ENCODE results near the gene COG2. TPM values are rescaled to one million over a fixed set of nuclear protein-coding genes. Genes with fewer than 3 reads are reported as not detected.
"Not testable (repeated sequence)": the region's sequence is repeated elsewhere in the genome, so short reads cannot be mapped to it uniquely, and the experiment has no call there.

Gene COG2
- total and polyA plus RNA-seq, 7 donors, result 17.5 to 31.2 (median 25.2) TPM

GRCh38 chr1:230696722-230697437, 54.6 kb downstream of the COG2 start:
- H3K4me1 ChIP-seq, result no peaks in the 10 kb centered on the region
- intact Hi-C loops (cut with DNase I), result no loop called here
- 84 to 86% methylated on average over 7 of the region's 7 CpGs for WGBS, 2 donors
- H3K9me3 ChIP-seq, result no peaks in the 10 kb centered on the region
- no peak for DNase-seq
- no peak for TF ChIP-seq EP300 (IDR thresholded peaks at IDR 0.05)
- no peak for TF ChIP-seq CTCF (IDR thresholded peaks at IDR 0.05)
- no peak for TF ChIP-seq POLR2AphosphoS5 (IDR thresholded peaks at IDR 0.05)
- no peak for TF ChIP-seq POLR2A (IDR thresholded peaks at IDR 0.05)
- no peak overlapping the region for H3K27ac ChIP-seq
- H3K27me3 ChIP-seq, result no peaks in the 10 kb centered on the region
- H3K4me3 ChIP-seq, result no peak overlapping the region
- H3K36me3 ChIP-seq, result peaks cover 3 to 27% (median 7%) of the 10 kb centered on the region in 4 donors

GRCh38 chr1:230698130-230698529, 55.8 kb downstream of the COG2 start:
- TF ChIP-seq CTCF (IDR thresholded peaks at IDR 0.05) (no peak), POLR2A (IDR thresholded peaks at IDR 0.05) (no peak), EP300 (IDR thresholded peaks at IDR 0.05) (no peak), POLR2AphosphoS5 (IDR thresholded peaks at IDR 0.05) (no peak)
- H3K36me3 ChIP-seq, result peaks cover 0 to 15% (median 3%) of the 10 kb centered on the region in 4 donors
- H3K27me3 ChIP-seq, result no peaks in the 10 kb centered on the region
- 93 to 97% methylated on average over 14 of the region's 14 CpGs for WGBS, 2 donors
- no peak overlapping the region for H3K27ac ChIP-seq
- H3K9me3 ChIP-seq, result no peaks in the 10 kb centered on the region
- no peak for DNase-seq
- intact Hi-C loops (cut with DNase I), result no loop called here
- no peak overlapping the region for H3K4me3 ChIP-seq
- no peaks in the 10 kb centered on the region for H3K4me1 ChIP-seq

- H3K9me3 ChIP-seq; H3K4me1 ChIP-seq; H3K27ac ChIP-seq; H3K27me3 ChIP-seq; H3K36me3 ChIP-seq; DNase-seq; H3K4me3 ChIP-seq; intact Hi-C loops (cut with DNase I): not testable (repeated sequence)
Measured at GRCh38 chr1:230698964-230699363, 56.7 kb downstream of the COG2 start.

GRCh38 chr1:230699716-230700115, 57.4 kb downstream of the COG2 start:
- DNase-seq, result no peak
- H3K9me3 ChIP-seq, result no peaks in the 10 kb centered on the region
- TF ChIP-seq POLR2AphosphoS5 (IDR thresholded peaks at IDR 0.05) (no peak), EP300 (IDR thresholded peaks at IDR 0.05) (no peak), POLR2A (IDR thresholded peaks at IDR 0.05) (no peak), CTCF (IDR thresholded peaks at IDR 0.05) (no peak)
- H3K4me1 ChIP-seq, result no peaks in the 10 kb centered on the region
- no peaks in the 10 kb centered on the region for H3K27me3 ChIP-seq
- H3K4me3 ChIP-seq, result no peak overlapping the region
- intact Hi-C loops (cut with DNase I), result no loop called here
- 88 to 90% methylated on average over 1 of the region's 1 CpG for WGBS, 2 donors
- no peaks in the 10 kb centered on the region for H3K36me3 ChIP-seq
- no peak overlapping the region for H3K27ac ChIP-seq

GRCh38 chr1:230700132-230700531, 57.9 kb downstream of the COG2 start:
- H3K36me3 ChIP-seq, result no peaks in the 10 kb centered on the region
- H3K27ac ChIP-seq, result no peak overlapping the region
- no peak overlapping the region for H3K4me3 ChIP-seq
- no peaks in the 10 kb centered on the region for H3K27me3 ChIP-seq
- TF ChIP-seq CTCF (IDR thresholded peaks at IDR 0.05), result no peak
- no peak for TF ChIP-seq POLR2A (IDR thresholded peaks at IDR 0.05)
- no peak for TF ChIP-seq POLR2AphosphoS5 (IDR thresholded peaks at IDR 0.05)
- TF ChIP-seq EP300 (IDR thresholded peaks at IDR 0.05), result no peak
- DNase-seq, result no peak
- intact Hi-C loops (cut with DNase I), result no loop called here
- H3K9me3 ChIP-seq, result no peaks in the 10 kb centered on the region
- WGBS, 2 donors, result 83 to 92% methylated on average over 4 of the region's 4 CpGs
- no peaks in the 10 kb centered on the region for H3K4me1 ChIP-seq
